Left lung (tissue), 10 donors: ENCODE measurements around the gene KHNYN. TPM values are rescaled to one million over a fixed set of nuclear protein-coding genes. Genes with fewer than 3 reads are reported as not detected.
A peak's percentile ranks its signal among the peaks of the same experiment; 100 is the strongest.

Experiments used
- ATAC-seq: fragments of 200-7000 bp; cut with Tn5 transposase; one replicate; pipeline ENCODE4 v1.9.1; 2020; ENCODE audit warnings: moderate library complexity
- DNase-seq, 4 donors: peaks; one replicate each; pipeline ENCODE4 v3.0.0-alpha.2; 2013 to 2020
- H3K27ac ChIP-seq, 2 donors: fragments of 200-600 bp; sonication (generic) in 1 of 2; one replicate each; pipeline versions ENCODE4 v1.5.0 to v1.8.0; 2020 to 2021
- H3K27me3 ChIP-seq, 2 donors: fragments of 200-600 bp; sonication (generic) in 1 of 2; one replicate each; pipeline versions ENCODE4 v1.5.0 to v1.8.0; 2020 to 2021
- H3K36me3 ChIP-seq, 2 donors: fragments of 200-600 bp; sonication (generic) in 1 of 2; one replicate each; pipeline versions ENCODE4 v1.5.0 to v1.8.0; 2020 to 2021
- H3K4me1 ChIP-seq, 2 donors: fragments of 200-600 bp; one replicate each; pipeline ENCODE4 v1.8.0; 2021
- H3K4me3 ChIP-seq, 2 donors: fragments of 200-600 bp; sonication (generic) in 1 of 2; one replicate each; pipeline versions ENCODE4 v1.5.0 to v1.8.0; 2020 to 2021; ENCODE audit warnings: mild to moderate bottlenecking in 1 of 2
- H3K9me3 ChIP-seq, 2 donors: fragments of 200-600 bp; sonication (generic) in 1 of 2; one replicate each; pipeline versions ENCODE4 v1.5.0 to v1.8.0; 2020 to 2021
- CTCF ChIP-seq, 2 donors: fragments of 200-600 bp; sonication (generic) in 1 of 2; IDR thresholded peaks; one replicate each; pipeline versions ENCODE4 v1.5.0 to v1.8.0; 2021; ENCODE audit warnings: antibody characterized with exemption in 2 of 2
- intact Hi-C, 2 donors: fragments of 100-400 bp; cut with DNase I; formaldehyde crosslinking; loops; one replicate each; pipeline versions ENCODE4 v1.11.2 to v1.14.2; 2022
- polyA plus RNA-seq, 6 donors: library from polyadenylated mRNA; unstranded; fragments of 120-200 nt; gene quantifications; one replicate each; pipeline ENCODE4 v1.2.1, GENCODE V29; 2013; ENCODE audit not compliant: insufficient read length in 6 of 6
- total RNA-seq, 2 donors: library from RNA; stranded (reverse); fragmentation: NEBNext Ultra II Directional; extraction: Animal tissue kit (Norgen Biotek cat#: 25700); gene quantifications; one replicate each; pipeline ENCODE4 v1.2.1, GENCODE V29; 2021
- donor health status: DM: no; HTN: yes; CAD: no.
- donor health status: DM: no; HTN: no; CAD: no.

Gene KHNYN
- total and polyA plus RNA-seq, 8 donors = 46.8 to 56.6 (median 49.7) TPM

- Histone ChIP-seq H3K9me3 (no peaks in the 10 kb centered on the region), H3K27ac (peak overlapping the region in 1 of 2 donors; percentile 69), H3K36me3 (peaks cover 0 to 78% of the 10 kb centered on the region in 2 donors), H3K27me3 (no peaks in the 10 kb centered on the region), H3K4me1 (peaks cover 17 to 62% of the 10 kb centered on the region in 2 donors), H3K4me3 (no peak overlapping the region)
- DNase-seq = no peak
- ATAC-seq = no peak
- no peak for TF ChIP-seq CTCF (IDR thresholded peaks at IDR 0.05)
- intact Hi-C loops = loop anchor here in 1 of 2 donors (10.0 kb wide), 1 partner anchor 103 kb away; the partner anchor contains the start of genes ADCY4 and RIPK3
Observed at GRCh38 chr14:24437736-24438067, 7.9 kb downstream of the KHNYN start.

GRCh38 chr14:24438223-24439097 is 8.7 kb downstream of the KHNYN start:
- Histone ChIP-seq H3K27ac (peak overlapping the region in 1 of 2 donors; percentile 69), H3K9me3 (no peaks in the 10 kb centered on the region), H3K36me3 (peaks cover 0 to 70% of the 10 kb centered on the region in 2 donors), H3K4me3 (no peak overlapping the region), H3K27me3 (no peaks in the 10 kb centered on the region), H3K4me1 (peaks cover 20 to 59% of the 10 kb centered on the region in 2 donors)
- DNase-seq (no peak), ATAC-seq (no peak)
- no peak for TF ChIP-seq CTCF (IDR thresholded peaks at IDR 0.05)
- intact Hi-C loops = loop anchor here in 1 of 2 donors (10.0 kb wide), 1 partner anchor 104 kb away; the partner anchor contains the start of genes ADCY4 and RIPK3

GRCh38 chr14:24439257-24439656 is 9.5 kb downstream of the KHNYN start:
- Histone ChIP-seq H3K27ac (no peak overlapping the region), H3K4me3 (no peak overlapping the region), H3K27me3 (no peaks in the 10 kb centered on the region), H3K4me1 (peaks cover 21 to 61% of the 10 kb centered on the region in 2 donors), H3K36me3 (peaks cover 0 to 62% of the 10 kb centered on the region in 2 donors), H3K9me3 (no peaks in the 10 kb centered on the region)
- no peak for DNase-seq
- TF ChIP-seq CTCF (IDR thresholded peaks at IDR 0.05) = no peak
- no peak for ATAC-seq
- intact Hi-C loops = loop anchor here in 1 of 2 donors (10.0 kb wide), 1 partner anchor 104 kb away; the partner anchor contains the start of genes ADCY4 and RIPK3

GRCh38 chr14:24439830-24440605 is 10.3 kb downstream of the KHNYN start:
- Histone ChIP-seq H3K4me3 (no peak overlapping the region), H3K4me1 (peaks cover 21 to 61% of the 10 kb centered on the region in 2 donors), H3K9me3 (no peaks in the 10 kb centered on the region), H3K27me3 (no peaks in the 10 kb centered on the region), H3K36me3 (peaks cover 0 to 59% of the 10 kb centered on the region in 2 donors), H3K27ac (no peak overlapping the region)
- no peak for TF ChIP-seq CTCF (IDR thresholded peaks at IDR 0.05)
- intact Hi-C loops = loop anchor here in 1 of 2 donors (10.0 kb wide), 1 partner anchor 105 kb away; the partner anchor contains the start of genes ADCY4 and RIPK3
- DNase-seq (no peak), ATAC-seq (no peak)
